ENCODE results near the gene DHX35. TPM values are rescaled to one million over a fixed set of nuclear protein-coding genes. Genes with fewer than 3 reads are reported as not detected.

The DHX35 gene
- total RNA-seq, 4 donors from 2014 or later: 15.5 to 75.9 (median 17.7) TPM

DNA sequence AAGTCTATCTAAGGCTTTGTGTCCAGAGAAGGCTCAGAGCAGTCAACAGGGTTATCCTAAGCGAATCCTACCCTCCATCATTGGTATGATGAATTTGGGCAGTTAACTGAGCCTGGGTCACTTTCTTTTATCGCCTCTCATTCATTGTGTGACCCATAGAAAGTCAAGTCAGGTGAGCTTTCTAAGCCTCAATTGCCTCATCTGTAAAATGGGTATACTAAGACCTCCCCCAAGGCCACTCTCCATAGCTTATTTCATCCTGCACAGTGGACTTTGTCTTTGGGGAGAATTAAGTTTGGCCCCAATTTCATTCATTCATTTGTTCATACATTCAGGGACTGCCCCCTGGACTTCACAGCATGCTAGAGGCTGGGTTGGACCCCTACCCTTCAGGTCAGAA, 110.5 kb downstream of the DHX35 start:
- 75 to 88% methylated on average over 1 to 2 of the region's 2 CpGs for WGBS, 2 donors (ENCODE audit: low coverage in 1 of 2)
- Histone ChIP-seq H3K9me3 (no peaks in the 10 kb centered on the region), H3K27me3 (peaks cover 42% of the 10 kb centered on the region), H3K36me3 (no peaks in the 10 kb centered on the region), H3K4me1 (no peaks in the 10 kb centered on the region), H3K27ac (no peak overlapping the region), H3K4me3 (no peak overlapping the region)
- DNase-seq: no peak
- TF ChIP-seq EP300 (IDR thresholded peaks at IDR 0.05; ENCODE audit: low read depth): no peak
- TF ChIP-seq, protein P1, sequence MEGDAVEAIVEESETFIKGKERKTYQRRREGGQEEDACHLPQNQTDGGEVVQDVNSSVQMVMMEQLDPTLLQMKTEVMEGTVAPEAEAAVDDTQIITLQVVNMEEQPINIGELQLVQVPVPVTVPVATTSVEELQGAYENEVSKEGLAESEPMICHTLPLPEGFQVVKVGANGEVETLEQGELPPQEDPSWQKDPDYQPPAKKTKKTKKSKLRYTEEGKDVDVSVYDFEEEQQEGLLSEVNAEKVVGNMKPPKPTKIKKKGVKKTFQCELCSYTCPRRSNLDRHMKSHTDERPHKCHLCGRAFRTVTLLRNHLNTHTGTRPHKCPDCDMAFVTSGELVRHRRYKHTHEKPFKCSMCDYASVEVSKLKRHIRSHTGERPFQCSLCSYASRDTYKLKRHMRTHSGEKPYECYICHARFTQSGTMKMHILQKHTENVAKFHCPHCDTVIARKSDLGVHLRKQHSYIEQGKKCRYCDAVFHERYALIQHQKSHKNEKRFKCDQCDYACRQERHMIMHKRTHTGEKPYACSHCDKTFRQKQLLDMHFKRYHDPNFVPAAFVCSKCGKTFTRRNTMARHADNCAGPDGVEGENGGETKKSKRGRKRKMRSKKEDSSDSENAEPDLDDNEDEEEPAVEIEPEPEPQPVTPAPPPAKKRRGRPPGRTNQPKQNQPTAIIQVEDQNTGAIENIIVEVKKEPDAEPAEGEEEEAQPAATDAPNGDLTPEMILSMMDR (IDR thresholded peaks at IDR 0.05): no peak
- TF ChIP-seq POLR2AphosphoS5 (IDR thresholded peaks at IDR 0.05): no peak
- TF ChIP-seq POLR2A (IDR thresholded peaks at IDR 0.05): no peak
- intact Hi-C loops (cut with DNase I; ENCODE audit: low total_unique reads): no loop called here
- in situ Hi-C loops (cut with MboI; ENCODE audit: low pct_ligation_motif_present in 1 of 4, low pct_unique_long_range_greater_than_20kb in 1 of 4, low sequenced_read_pairs in 3 of 4): no loop called here

DNA sequence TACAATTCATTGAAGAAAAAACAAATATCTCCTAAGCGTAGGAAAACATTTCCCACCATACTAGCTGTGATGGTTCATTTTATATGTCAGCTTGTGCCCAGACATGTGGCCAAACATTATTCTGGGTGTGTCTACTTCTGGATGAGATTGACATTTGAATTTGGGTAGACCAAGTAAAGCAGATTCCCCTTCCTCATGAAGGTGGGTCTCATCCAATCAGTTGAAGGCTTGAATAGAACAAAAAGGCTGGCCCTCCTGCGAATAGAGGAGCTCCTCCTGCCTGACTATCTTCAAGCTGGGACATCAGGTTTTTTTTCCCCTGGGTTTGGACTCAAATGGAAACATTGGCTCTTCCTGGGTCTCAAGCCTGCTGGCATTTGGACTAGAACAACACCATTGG, 113.6 kb downstream of the DHX35 start:
- no peaks in the 10 kb centered on the region for H3K4me1 ChIP-seq
- peaks cover 29% of the 10 kb centered on the region for H3K27me3 ChIP-seq
- no peak overlapping the region for H3K4me3 ChIP-seq
- in situ Hi-C loops (cut with MboI; ENCODE audit: low pct_ligation_motif_present in 1 of 4, low pct_unique_long_range_greater_than_20kb in 1 of 4, low sequenced_read_pairs in 3 of 4): no loop called here
- intact Hi-C loops (cut with DNase I; ENCODE audit: low total_unique reads): no loop called here
- H3K36me3 ChIP-seq: no peaks in the 10 kb centered on the region
- no peak for DNase-seq
- TF ChIP-seq POLR2AphosphoS5 (IDR thresholded peaks at IDR 0.05): no peak
- TF ChIP-seq, protein P1 (IDR thresholded peaks at IDR 0.05): no peak
- TF ChIP-seq POLR2A (IDR thresholded peaks at IDR 0.05): no peak
- no peak for TF ChIP-seq EP300 (IDR thresholded peaks at IDR 0.05; ENCODE audit: low read depth)
- no peaks in the 10 kb centered on the region for H3K9me3 ChIP-seq
- no peak overlapping the region for H3K27ac ChIP-seq
- WGBS, 2 donors (ENCODE audit: low coverage in 1 of 2): 95 to 100% methylated on average over 1 to 2 of the region's 2 CpGs

DNA sequence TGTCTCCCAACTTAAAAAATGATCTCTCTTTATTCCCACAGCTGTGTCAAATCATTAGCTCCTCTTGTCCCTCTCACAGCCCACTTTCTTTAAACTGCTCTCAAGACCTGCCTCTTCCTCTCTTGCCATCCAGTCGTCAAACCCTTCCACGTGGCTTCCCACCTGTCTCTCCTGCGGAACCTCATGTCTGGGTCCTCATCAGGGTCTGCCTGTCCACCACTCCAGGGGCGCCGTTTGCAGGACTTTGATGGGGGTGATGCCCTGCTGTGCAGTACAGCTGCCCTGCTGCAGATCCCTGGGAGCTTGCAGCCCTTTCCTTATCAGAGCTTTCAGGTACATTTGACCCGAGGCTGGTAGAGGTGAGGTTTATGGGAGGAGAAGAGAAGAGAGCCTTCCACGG, 114.8 kb downstream of the DHX35 start:
- in situ Hi-C loops (cut with MboI; ENCODE audit: low pct_ligation_motif_present in 1 of 4, low pct_unique_long_range_greater_than_20kb in 1 of 4, low sequenced_read_pairs in 3 of 4): no loop called here
- no peak overlapping the region for H3K4me3 ChIP-seq
- WGBS, 2 donors (ENCODE audit: low coverage in 1 of 2): 40 to 67% methylated on average over 4 to 7 of the region's 7 CpGs

DNA sequence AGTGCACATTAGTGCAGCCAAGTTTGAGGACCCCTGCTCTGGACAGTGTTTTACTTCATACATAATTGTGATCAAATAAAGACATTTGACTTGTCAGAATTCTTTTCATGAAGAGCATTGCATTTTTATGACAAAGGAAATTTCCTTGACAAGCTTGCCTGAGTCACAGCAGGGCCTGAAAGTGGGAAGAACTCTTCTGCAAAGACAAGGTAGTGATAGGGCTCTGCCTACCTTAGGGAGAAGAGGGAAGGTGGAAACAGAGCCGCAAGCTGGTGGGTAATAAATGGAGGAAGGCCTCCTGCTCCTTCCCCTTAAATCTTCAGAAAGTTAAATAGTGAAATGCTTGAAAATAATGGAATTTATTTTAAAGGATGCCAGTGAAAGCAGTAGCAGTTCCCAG, 118.2 kb downstream of the DHX35 start:
- H3K27ac ChIP-seq: no peak overlapping the region
- no peaks in the 10 kb centered on the region for H3K4me1 ChIP-seq
- H3K4me3 ChIP-seq: no peak overlapping the region
- no peak for DNase-seq
- WGBS, 2 donors (ENCODE audit: low coverage in 1 of 2): 93 to 100% methylated on average over 1 of the region's 1 CpG
- no peaks in the 10 kb centered on the region for H3K9me3 ChIP-seq
- TF ChIP-seq EP300 (IDR thresholded peaks at IDR 0.05; ENCODE audit: low read depth) (no peak), POLR2AphosphoS5 (IDR thresholded peaks at IDR 0.05) (no peak)
- in situ Hi-C loops (cut with MboI; ENCODE audit: low pct_ligation_motif_present in 1 of 4, low pct_unique_long_range_greater_than_20kb in 1 of 4, low sequenced_read_pairs in 3 of 4): no loop called here
- no peaks in the 10 kb centered on the region for H3K36me3 ChIP-seq
- peaks cover 11% of the 10 kb centered on the region for H3K27me3 ChIP-seq
- intact Hi-C loops (cut with DNase I; ENCODE audit: low total_unique reads): no loop called here

More for the DNA sequence above, 114.8 kb downstream of the DHX35 start:
- no peak for DNase-seq
- H3K4me1 ChIP-seq: no peaks in the 10 kb centered on the region
- TF ChIP-seq POLR2A (IDR thresholded peaks at IDR 0.05) (no peak), POLR2AphosphoS5 (IDR thresholded peaks at IDR 0.05) (no peak)
- H3K27ac ChIP-seq: no peak overlapping the region
- intact Hi-C loops (cut with DNase I; ENCODE audit: low total_unique reads): no loop called here
- H3K27me3 ChIP-seq: peaks cover 27% of the 10 kb centered on the region
- no peaks in the 10 kb centered on the region for H3K9me3 ChIP-seq
- H3K36me3 ChIP-seq: no peaks in the 10 kb centered on the region

DNA sequence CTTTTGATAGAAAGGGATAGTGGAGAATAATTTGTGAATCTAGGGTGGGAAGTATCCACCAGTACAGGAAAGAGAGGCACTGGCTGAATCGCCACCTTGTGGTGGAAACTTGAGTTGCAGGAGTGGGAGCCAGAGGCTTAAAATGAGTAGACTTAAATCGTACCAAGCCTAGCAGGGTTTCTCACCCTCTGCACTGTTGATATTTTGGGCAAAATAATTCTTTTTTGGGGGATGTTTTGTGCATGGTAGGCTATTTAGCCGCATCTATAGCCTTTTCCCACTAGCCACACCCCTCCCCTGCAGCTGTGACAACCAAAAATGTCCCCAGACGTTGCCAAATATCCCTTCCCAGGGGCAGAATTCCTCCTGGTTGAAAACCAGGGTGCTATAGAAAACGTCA, 119.1 kb downstream of the DHX35 start:
- intact Hi-C loops (cut with DNase I; ENCODE audit: low total_unique reads): no loop called here
- H3K36me3 ChIP-seq: no peaks in the 10 kb centered on the region
- TF ChIP-seq POLR2A (IDR thresholded peaks at IDR 0.05) (no peak), EP300 (IDR thresholded peaks at IDR 0.05; ENCODE audit: low read depth) (no peak), POLR2AphosphoS5 (IDR thresholded peaks at IDR 0.05) (no peak)
- TF ChIP-seq, protein P1 (IDR thresholded peaks at IDR 0.05): peak; percentile 78 to 94 (median 90)
- no peak overlapping the region for H3K4me3 ChIP-seq
- no peak overlapping the region for H3K27ac ChIP-seq
- H3K27me3 ChIP-seq: peaks cover 11% of the 10 kb centered on the region
- DNase-seq: peak; percentile 83
- in situ Hi-C loops (cut with MboI; ENCODE audit: low pct_ligation_motif_present in 1 of 4, low pct_unique_long_range_greater_than_20kb in 1 of 4, low sequenced_read_pairs in 3 of 4): no loop called here
- H3K9me3 ChIP-seq: no peaks in the 10 kb centered on the region
- WGBS, 2 donors (ENCODE audit: low coverage in 1 of 2): 12 to 13% methylated on average over 4 to 5 of the region's 5 CpGs
- H3K4me1 ChIP-seq: no peaks in the 10 kb centered on the region
